HG03354 (cell line): ENCODE results near the gene DAB1.

Experiments used
- ATAC-seq: cut with Tn5 transposase; IDR thresholded peaks from one replicate; pipeline ENCODE4 v1.9.1; 2021; ENCODE audit warnings: mild to moderate bottlenecking; ENCODE audit not compliant: unreplicated experiment, poor library complexity, severe bottlenecking

The DAB1 gene

DNA sequence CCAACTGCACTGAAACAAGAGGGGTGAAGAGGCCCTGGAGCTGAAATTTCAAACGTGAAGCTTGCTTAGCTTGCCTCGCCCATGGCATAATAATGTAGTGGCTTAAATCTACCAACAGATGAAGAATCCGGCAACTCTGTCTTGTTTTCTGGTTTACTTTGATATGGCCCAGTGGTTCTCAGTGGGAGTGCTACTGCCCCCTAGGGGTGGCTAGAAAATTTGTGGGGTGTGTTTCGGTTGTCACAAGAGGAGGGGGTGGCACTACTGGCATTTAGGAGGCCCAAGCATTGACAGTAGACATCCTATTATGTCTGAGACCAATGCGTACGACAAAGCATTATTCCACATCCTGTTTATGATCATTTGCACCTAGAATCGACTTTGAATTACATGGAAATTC, 406.1 kb downstream of the DAB1 start:
- ATAC-seq: no peak

DNA sequence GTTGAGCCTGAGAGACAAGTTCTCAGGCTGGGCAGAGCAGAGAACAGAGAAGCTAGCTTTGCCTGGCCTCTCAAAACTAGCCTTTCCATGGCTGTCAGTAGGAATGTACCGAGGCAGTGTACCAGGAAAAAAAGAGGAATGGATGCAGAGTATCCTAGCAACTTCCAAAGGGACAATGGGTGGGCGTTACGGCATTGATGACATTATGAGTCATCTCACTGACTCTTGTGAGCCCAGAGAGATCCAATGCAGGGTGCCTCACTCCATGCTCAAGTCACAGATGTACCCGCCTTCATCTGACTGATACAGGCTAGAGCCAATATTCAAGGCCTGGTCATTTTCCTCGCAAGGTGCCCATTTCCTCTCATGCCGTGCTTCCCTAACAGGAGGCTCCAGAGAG, 406.7 kb downstream of the DAB1 start:
- ATAC-seq: no peak

DNA sequence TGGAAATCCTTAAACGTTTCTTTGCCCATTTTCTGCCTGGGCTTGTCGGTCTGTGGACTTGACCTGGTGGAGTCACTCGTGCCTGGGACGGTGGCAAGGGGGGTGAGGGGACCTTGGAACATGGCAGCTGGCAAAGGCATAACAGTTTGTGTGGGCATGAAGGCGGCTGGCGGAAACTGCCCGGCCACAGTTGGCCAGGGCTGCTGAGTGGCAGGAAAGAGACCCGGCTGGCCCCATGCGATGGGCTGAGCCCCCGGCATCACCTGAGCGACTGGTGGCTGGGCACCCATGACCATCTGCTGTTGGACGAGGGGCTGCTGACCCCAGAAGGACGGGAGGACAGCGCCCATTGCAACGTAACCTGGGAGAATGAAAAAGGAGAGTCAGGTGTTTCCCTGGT, 408.8 kb downstream of the DAB1 start:
- ATAC-seq: no peak

DNA sequence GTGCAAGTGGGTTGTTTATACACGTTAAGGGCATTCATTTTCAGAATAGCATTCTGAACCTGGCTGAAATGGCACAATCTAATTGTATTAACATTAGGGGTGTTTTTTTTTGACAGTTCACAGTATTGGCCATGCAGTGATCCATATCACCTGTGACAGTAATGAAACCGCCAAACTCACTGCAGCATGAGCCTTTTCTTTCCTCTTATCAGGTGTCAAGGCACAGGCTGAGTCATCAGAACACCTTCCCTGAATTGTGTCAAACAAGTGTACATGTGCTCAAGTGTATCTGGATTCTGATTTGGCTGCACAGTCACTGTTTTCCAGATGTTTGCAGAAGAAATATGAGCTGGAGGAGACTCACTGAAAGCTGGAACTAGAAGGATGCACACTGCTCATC, 410.3 kb downstream of the DAB1 start:
- ATAC-seq: no peak

DNA sequence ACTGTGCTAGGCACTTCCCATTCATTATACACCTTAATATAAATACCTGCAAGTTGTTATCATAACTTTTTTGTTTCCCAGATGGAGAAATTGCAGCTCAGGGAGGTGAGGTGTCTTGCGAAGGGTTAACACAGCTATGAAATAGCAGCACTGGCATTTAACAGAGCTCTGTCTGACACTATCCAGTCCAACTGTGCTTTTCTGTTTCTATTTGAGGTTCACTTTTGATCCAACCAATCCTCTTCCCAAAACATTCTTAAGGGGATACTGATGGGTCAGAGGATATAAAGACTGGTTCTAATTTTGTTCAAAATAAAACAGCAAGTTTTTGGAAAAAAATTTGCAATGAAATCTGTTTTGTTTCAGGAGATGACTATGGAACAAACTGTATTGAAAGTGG, 411.5 kb downstream of the DAB1 start:
- no peak for ATAC-seq

DNA sequence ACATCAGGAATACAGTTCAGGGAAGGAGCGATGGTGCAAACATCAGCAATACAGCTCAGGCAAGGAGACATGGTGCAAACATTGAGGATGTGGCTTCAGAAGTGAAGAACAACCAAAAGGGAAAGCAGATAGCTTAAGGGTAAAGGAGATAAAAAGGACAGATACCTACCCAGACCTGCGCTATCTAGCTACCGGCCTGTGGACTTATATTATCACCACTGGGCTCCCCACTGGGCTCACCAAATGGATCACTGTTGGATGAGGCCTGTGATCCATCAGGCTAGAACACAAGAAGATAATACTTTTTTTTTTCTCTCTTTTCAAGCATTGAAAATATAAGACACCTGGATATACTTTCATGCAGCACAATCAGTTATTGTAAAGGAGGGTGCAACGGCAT, 413.3 kb downstream of the DAB1 start:
- ATAC-seq: no peak

DNA sequence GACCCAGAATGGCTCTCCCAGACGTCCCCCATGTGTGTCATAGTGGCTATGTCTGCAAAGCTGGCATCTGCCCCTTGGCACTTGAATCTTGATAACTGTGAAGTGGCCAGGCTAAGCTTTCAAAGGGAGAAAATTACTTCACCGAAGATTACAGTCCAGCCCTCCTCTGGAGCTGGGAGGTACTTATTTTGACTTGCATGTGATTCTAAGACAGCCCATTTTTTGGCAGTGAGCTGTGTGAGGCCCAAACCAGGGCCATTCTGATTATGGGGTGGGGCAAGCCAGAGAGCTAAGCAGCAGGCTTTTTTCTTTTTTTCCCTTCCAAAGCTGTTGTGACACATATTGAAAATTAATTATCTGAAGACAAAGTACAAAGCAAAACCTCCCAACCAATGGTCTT, 415.9 kb downstream of the DAB1 start:
- ATAC-seq: no peak

DNA sequence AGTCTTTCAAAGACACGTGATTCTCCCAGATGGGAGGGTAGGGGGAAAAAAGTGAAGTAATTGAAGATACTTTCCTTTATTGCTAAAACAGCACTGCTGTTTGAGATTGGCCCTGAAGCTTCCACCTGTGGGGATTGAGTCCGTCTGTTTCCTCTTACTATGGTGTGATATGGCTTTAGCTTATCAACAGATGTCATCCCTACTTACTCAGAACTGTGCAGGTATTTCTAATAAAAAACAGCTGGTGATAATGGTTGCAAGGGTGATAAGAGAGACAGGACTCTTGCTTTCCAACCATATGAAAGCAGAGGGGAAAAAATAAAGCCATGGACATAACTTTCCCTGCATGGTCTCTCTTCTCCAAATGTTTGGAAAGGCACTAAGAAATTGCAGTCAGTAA, 416.4 kb downstream of the DAB1 start:
- ATAC-seq: no peak

DNA sequence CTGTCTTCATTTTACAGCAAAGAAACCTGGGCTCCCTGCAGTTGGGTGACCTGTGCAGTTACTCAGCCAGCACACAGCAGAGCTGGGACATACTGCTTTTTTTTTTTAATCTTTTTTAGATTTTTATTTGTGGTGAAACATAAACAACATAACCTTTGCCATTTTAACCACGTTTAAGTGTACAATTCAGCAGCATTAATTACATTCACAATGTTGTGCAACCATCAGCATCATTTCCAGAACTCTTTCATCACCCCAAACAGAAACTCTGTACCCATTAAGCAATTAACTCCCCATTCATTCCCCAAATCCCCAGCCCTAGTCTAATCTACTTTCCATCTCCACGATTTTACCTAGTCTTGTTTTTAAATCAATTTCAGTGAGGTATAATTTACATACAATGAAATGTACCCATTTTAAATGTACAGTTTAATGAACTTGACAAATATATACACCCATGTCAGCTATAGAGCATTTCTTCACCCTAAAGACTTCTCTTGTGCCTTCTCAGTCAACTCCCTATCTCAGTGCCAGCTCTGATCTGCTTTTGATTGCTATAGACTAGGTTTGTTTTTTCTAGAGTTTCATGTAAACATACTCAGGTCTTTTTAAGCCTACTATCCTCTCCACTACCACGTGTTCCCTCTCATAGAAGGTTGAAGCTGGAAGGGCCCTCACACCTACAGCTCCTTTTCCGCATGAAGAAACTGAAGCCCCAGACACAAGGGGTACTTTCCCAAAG, 420.3 kb downstream of the DAB1 start:
- no peak for ATAC-seq

DNA sequence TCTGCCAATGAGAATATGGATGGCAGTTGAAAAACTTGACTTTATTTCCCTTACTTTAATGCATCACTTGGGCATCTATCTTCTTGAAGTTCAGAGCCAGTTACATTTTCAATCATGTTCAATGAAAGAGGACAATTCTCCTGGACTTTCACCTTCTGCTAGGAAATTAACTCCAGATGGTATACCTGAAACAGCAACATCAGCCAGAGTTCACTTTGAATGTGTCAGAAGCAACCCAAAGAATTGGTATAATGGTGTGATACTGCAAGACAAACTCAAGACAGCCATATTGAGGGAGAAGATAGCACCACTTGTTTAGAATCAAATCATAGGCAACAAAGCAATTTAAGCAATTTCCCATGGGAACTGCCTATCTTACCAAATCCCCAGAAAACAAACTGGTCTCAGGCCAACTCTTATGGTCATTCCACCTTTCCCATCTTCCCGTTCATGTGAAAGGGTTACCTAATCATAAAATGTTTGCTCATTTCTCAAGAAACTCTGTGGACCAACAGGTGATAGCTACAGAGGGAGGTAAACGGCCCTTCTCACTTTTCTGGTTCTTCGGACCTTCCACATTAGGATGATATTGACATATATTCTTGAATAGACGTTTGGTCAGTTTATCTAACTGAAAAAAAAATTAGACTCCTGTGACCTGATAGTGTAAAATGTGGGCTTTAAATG, 428.3 kb downstream of the DAB1 start:
- no peak for ATAC-seq

DNA sequence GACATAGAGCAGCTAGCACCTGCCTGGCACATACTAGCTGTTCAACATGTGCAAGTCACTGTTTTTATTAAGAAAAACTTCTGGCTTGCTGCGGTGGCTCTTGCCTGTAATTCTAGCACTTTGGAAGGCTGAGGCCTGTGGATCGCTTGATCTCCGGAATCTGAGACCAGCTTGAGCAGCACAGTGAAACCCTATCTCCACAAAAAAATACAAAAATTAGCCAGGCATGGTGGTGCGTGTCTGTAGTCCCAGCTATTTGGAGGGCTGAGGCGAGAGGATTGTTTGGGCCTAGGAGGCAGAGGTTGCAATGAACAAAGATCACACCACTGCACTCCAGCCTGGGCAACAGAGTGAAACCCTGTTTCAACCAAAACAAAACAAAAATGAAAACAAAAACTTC, 430.4 kb downstream of the DAB1 start:
- no peak for ATAC-seq

DNA sequence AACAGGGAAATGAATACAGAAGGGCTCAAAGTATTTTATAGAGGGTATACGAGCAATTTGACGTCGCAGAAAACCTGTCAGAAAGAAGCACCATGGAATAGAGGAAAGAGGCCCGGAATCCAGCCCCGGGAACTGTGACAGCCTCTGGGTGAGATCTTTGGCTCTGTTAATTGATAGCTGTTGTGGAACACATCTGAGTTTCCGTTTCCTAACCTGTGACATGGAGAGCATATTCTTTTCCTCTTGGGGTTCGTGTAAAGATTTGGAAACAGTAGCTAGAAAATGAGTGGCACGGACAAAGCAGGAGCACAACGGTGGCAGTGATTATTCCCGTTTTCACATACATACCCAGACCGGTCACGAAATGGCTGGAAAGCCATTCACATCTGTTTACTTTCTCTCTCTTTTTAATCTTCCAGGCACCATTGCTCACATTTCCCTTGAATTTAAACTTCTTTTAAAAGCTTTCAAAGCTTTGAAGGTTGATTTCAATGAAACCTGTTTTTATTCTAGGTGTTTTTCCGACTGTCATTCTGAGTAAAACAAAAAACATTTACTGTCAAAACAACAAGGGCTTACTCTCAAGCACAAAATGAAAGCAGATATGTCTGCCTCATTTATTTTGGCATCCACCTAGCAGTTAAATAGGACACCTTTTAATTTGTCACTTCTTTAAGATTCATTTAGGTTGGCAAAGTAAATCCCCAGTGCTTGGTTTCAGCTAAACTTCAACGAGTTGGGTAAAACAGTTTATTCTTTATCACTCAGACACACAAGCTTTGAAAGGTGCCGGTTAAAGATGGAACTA, 431.3 kb downstream of the DAB1 start:
- no peak for ATAC-seq

DNA sequence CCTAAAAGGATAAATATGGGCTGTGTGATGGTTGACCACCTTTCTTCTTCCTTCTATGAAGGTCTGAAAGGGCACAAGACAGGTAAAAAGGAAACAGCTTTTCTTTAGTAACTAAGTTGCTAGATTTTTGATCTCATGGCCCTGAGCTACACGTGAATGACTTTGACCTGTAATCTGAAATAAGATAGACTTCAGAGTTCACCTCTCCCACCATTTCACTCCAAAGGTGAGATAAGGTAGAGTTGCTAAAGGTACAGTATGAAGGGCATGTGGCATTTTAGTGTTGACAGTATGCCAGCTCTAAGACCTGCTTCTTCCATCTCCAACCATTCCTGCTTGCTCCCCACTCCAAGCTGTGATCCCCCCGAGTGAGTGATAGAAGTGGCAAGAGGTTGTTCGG, 432.3 kb downstream of the DAB1 start:
- no peak for ATAC-seq

DNA sequence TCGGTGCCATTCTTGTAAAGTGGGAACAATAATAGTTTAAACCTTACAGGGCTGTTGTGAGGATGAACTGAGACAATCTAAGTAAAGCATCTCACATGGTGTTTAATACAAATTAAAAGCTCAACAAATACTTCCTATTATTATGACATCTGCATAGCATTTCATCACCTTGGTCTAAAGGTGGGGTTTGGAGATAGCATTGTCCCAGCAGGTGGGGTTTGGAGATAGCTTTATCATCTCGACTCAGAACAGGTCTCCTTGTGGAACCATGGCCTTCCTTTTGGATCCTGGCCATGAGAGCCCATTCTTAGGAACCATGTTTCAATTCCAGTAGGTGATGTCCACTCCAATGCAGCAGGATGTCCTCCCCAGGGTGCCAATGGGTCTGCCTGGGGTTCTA, 437.5 kb downstream of the DAB1 start:
- no peak for ATAC-seq

DNA sequence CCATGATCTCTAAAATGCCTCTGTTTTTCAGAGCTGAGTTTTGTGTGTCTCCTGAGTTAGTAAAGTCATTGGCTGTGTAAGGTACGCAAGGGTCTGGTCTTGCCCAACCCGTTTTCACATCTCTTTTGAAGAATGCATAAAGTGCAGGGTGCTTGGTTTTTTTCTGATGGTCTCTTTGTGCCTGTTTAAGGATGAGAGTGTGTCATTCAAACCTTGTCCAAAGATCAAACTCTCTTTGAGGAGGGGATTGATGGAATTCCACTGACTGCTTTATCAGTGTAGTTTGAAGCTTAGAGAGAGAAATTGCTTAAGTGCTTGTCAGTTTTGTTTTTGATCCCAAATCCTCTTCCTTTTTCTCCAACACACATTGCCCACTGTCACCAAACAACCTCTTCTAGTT, 438.0 kb downstream of the DAB1 start:
- no peak for ATAC-seq

DNA sequence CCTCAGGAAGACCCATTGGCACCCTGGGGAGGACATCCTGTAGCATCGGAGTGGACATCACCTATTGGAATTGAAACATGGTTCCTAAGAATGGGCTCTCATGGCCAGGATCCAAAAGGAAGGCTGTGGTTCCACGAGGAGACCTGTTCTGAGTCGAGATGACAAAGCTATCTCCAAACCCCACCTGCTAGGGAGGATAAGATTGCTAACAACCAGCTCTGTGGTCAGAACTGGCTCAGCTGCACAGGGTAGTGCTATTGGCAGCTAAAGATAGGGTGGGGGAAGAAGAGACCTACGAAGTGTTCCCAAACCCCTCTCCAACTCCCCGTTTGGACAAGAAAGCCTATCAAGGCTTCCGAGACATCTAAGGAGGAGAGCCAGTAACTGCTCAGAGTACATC, 440.4 kb downstream of the DAB1 start:
- no peak for ATAC-seq

DNA sequence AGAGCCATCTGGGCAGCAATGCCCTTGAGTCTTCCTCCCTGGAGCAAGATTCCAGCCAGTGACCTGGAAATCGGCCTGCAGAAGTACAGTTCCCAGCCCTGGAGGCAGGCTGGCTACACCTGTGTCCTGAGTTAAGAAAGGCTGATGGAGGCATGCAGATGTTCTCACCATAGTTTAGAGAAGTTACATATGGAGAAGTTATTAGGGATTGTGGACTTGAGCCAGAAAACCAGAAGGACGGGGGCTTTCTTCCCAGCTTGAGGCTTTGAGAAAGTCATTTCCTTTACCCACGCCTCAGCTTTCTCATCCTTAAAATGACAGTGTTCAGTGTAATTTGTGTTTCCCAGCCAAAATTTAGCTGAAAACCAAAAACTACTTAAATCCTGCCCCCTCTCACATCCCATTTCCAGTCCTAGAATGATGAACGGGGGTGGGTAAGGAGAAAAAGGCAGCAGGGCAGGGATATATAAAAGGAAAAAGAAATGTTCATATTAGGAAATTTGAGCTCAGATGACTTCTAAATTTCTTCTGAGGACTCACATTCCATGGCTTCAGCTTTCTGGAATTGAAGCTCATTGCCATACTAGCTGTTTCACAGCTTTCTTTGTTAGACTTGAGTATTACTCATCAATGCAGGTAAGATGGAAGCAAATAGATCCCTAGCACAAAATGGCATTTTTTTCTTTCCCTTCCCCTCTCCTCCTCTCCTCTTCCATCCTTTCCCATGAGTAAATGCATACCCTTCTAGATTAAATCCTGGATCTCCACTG, 443.7 kb downstream of the DAB1 start:
- ATAC-seq: no peak

DNA sequence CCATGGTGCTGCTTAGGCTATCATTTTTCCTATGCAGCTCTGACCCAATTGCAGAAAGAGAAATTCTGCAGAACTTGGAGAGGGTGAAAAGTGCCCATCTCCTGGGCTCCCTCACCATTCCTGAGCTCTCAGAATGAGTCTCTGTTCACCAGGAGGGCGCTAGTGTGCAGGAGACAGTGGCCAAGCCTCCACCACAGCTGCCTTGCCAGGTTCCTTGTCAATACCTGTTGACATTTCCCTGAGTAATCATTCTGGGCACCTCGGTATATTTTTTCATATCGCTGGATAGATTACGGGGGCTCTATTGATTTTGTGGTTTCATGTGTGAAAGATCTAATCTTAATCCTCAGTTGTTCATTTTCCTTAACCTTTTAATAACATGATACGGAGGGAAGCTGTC, 445.0 kb downstream of the DAB1 start:
- ATAC-seq: no peak

DNA sequence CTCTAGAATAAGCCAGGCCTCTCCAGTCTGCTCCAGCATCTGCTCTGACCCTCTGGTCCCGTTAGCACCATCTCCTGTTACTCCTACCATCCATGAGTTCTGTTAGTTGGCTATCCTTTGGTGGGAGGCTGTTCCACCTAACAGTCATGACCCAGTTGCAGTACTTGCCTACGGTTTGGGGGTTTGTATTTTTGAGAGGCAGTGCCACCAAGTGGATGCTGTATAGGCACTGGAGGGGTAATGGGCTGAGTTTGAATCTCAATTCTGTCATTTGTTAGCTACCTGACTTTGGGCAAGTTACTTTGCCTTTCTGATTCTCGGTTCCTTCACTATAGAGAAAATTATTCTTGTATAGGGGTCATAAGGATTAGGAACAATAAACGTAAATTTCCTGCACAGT, 445.9 kb downstream of the DAB1 start:
- ATAC-seq: no peak

DNA sequence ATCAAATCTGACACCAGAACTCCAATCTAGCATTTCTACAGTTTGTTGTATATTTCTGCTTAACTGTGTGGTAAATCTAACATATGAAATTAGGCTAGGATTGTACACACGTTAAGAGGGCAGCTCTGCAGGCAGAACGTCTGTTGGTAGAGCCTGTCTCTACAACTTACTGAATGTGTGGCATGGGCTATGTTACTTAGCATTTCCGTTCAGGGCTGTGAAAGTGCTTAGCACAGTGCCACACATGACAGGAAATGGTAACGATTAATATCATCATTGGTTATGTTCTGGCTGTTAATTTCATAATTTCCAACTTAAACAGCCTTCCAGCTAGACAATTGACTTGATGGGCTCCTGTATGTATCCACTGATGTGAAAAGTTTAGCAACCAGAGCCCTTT, 448.4 kb downstream of the DAB1 start:
- no peak for ATAC-seq
